HEK293 (cell line): Measurements from ENCODE around the gene OCA2.

Experiments used
- CTCF ChIA-PET: fragments of 350-600 bp; formaldehyde crosslinking; extraction: SDS; loops from one replicate; lab custom pipeline; 2021; ENCODE audit warnings: antibody characterized with exemption; lab: Yijun Ruan, JAX
- POLR2A ChIA-PET: fragments of 300-600 bp; formaldehyde crosslinking; extraction: SDS; loops from one replicate; lab custom pipeline; 2020; ENCODE audit warnings: antibody characterized with exemption, inconsistent platforms; lab: Yijun Ruan, JAX
- H3K27ac ChIP-seq: fragments of 200-500 bp; sonication (Bioruptor generic); 2 replicates; pipeline ENCODE4 v1.5.1; 2014; ENCODE audit warnings: low read depth, low read length, control low read depth, inconsistent platforms; ENCODE audit errors: extremely low read depth
- H3K36me3 ChIP-seq, 2 experiments: fragments of 200-500 bp in 1 of 2; sonication (Bioruptor generic) in 1 of 2; 1 replicate in 1 of 2; 2 replicates in 1 of 2; pipeline ENCODE4 v1.5.1; 2014 to 2017; ENCODE audit warnings: inconsistent platforms in 2 of 2, low read length in 2 of 2; ENCODE audit not compliant: control insufficient read depth in 2 of 2, insufficient read depth in 1 of 2
- H3K4me1 ChIP-seq: fragments of 200-500 bp; sonication (Bioruptor generic); 2 replicates; pipeline ENCODE4 v1.5.1; 2014; ENCODE audit warnings: mild to moderate bottlenecking, low read length, inconsistent platforms; ENCODE audit not compliant: control insufficient read depth, insufficient read depth
- H3K4me3 ChIP-seq: 2 replicates; pipeline ENCODE4 v1.5.1; 2011; ENCODE audit warnings: low read depth, mild to moderate bottlenecking, control low read depth, low read length, moderate library complexity
- H3K9me3 ChIP-seq: fragments of 200-500 bp; sonication (Bioruptor generic); 2 replicates; pipeline ENCODE4 v1.5.1; 2014; ENCODE audit warnings: low read depth, low read length, inconsistent platforms; ENCODE audit not compliant: control insufficient read depth, insufficient read depth
- HIC1 ChIP-seq: fragments of 450-650 bp; formaldehyde crosslinking; IDR thresholded peaks from 2 replicates; pipeline ENCODE4 v1.5.1; 2016; ENCODE audit warnings: missing biosample characterization, missing genetic modification characterization
- OVOL3 ChIP-seq: fragments of 450-650 bp; formaldehyde crosslinking; IDR thresholded peaks from 2 replicates; pipeline ENCODE4 v1.5.1; 2016; ENCODE audit warnings: missing biosample characterization, missing genetic modification characterization
- SP7 ChIP-seq: fragments of 450-650 bp; formaldehyde crosslinking; IDR thresholded peaks from 2 replicates; pipeline ENCODE4 v1.5.1; 2016; ENCODE audit warnings: missing biosample characterization, missing genetic modification characterization
- TRIM28 ChIP-seq: IDR thresholded peaks from 2 replicates; pipeline ENCODE4 v1.6.1; 2011; ENCODE audit warnings: low read length, control low read depth, borderline replicate concordance
- TSHZ1 ChIP-seq: fragments of 450-650 bp; formaldehyde crosslinking; IDR thresholded peaks from 2 replicates; pipeline ENCODE4 v1.5.1; 2016; ENCODE audit warnings: missing biosample characterization, missing genetic modification characterization, borderline replicate concordance
- ZNF184 ChIP-seq: fragments of 450-650 bp; IDR thresholded peaks from 2 replicates; pipeline ENCODE4 v1.5.1; 2018; ENCODE audit warnings: missing biosample characterization, mild to moderate bottlenecking, missing genetic modification characterization
- ZNF274 ChIP-seq, 2 experiments: fragments of 200-500 bp in 1 of 2; fragments of 450-650 bp in 1 of 2; sonication (Bioruptor generic) in 1 of 2; formaldehyde crosslinking in 1 of 2; IDR thresholded peaks; 2 replicates each; pipeline versions ENCODE4 v1.5.1 to v1.6.1; 2014 to 2016; ENCODE audit warnings: borderline replicate concordance in 1 of 2, inconsistent platforms in 1 of 2, low read length in 1 of 2, missing biosample characterization in 1 of 2, missing genetic modification characterization in 1 of 2
- ZNF311 ChIP-seq: fragments of 450-650 bp; formaldehyde crosslinking; IDR thresholded peaks from 2 replicates; pipeline ENCODE4 v1.5.1; 2017; ENCODE audit warnings: missing biosample characterization, missing genetic modification characterization, borderline replicate concordance
- ZNF37A ChIP-seq: fragments of 450-650 bp; IDR thresholded peaks from 2 replicates; pipeline ENCODE4 v1.5.1; 2018; ENCODE audit warnings: missing biosample characterization, missing genetic modification characterization
- ZNF473 ChIP-seq: fragments of 450-650 bp; formaldehyde crosslinking; IDR thresholded peaks from 2 replicates; pipeline ENCODE4 v1.5.1; 2017; ENCODE audit warnings: missing biosample characterization, missing genetic modification characterization
- ZNF596 ChIP-seq: fragments of 450-650 bp; IDR thresholded peaks from 2 replicates; pipeline ENCODE4 v1.5.0; 2018; ENCODE audit warnings: missing biosample characterization, mild to moderate bottlenecking, missing genetic modification characterization, moderate library complexity
- ZNF600 ChIP-seq: fragments of 450-650 bp; formaldehyde crosslinking; IDR thresholded peaks from 2 replicates; pipeline ENCODE4 v1.5.1; 2016; ENCODE audit warnings: missing biosample characterization, missing genetic modification characterization
- ZNF621 ChIP-seq: fragments of 450-650 bp; formaldehyde crosslinking; IDR thresholded peaks from 2 replicates; pipeline ENCODE4 v1.5.1; 2017; ENCODE audit warnings: missing biosample characterization, missing genetic modification characterization
- ZNF626 ChIP-seq: fragments of 450-650 bp; sonication (Bioruptor Pico); formaldehyde crosslinking; IDR thresholded peaks from 2 replicates; pipeline ENCODE4 v1.5.1; 2018; ENCODE audit warnings: missing biosample characterization, missing genetic modification characterization, inconsistent platforms
- ZNF707 ChIP-seq: fragments of 450-650 bp; formaldehyde crosslinking; IDR thresholded peaks from 2 replicates; pipeline ENCODE4 v1.5.1; 2016; ENCODE audit warnings: missing biosample characterization, missing genetic modification characterization
- ZNF747 ChIP-seq: fragments of 450-650 bp; formaldehyde crosslinking; IDR thresholded peaks from 2 replicates; pipeline ENCODE4 v1.5.1; 2016; ENCODE audit warnings: missing biosample characterization, missing genetic modification characterization
- TF ChIP-seq, protein P1 (sequence below): fragments of 450-650 bp; formaldehyde crosslinking; IDR thresholded peaks from 2 replicates; pipeline ENCODE4 v1.5.1; 2016; ENCODE audit warnings: missing biosample characterization, missing genetic modification characterization
- TF ChIP-seq, protein P2 (sequence below): fragments of 450-650 bp; formaldehyde crosslinking; conservative IDR thresholded peaks from 2 replicates; pipeline ENCODE4 v1.5.1; 2016; ENCODE audit warnings: low read depth, missing biosample characterization, missing genetic modification characterization
- TF ChIP-seq, protein P3 (sequence below): IDR thresholded peaks from 2 replicates; pipeline ENCODE4 v1.6.1; 2011; ENCODE audit warnings: mild to moderate bottlenecking, low read depth, low read length, borderline replicate concordance

The OCA2 gene

DNA sequence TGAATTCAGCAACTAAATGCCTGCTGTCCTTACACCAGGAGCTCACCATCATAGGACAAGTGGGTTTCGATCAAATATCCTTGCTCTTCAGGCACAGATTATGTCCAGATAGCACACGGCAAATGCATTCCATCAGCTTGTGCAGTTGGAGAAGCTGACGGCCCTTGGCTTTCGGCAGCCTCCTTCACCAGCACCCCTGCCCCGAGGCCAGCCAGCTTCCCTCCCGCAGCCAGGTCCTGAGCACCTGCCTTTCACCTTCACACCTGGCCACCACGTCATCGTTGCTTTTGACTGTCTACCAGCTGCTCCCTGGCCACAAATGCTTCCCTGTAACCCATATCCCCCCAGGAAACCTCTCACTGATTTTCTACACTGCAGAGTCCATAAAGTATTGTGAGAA, 355.5 kb downstream of the OCA2 start:
- Histone ChIP-seq H3K9me3 (no peaks in the 10 kb centered on the region), H3K27ac (no peak overlapping the region), H3K36me3 (no peaks in the 10 kb centered on the region), H3K4me3 (no peak overlapping the region), H3K4me1 (no peaks in the 10 kb centered on the region)
- ChIA-PET CTCF (no interaction called here), POLR2A (no interaction called here)
- TF ChIP-seq ZNF626 (no peak), ZNF184 (tag by site-specific recombination) (no peak), ZNF37A (tag by site-specific recombination) (no peak), ZNF473 (tag by site-specific recombination) (no peak), TRIM28 (no peak), ZNF747 (no peak), OVOL3 (tag by site-specific recombination) (no peak)
- TF ChIP-seq, protein P1, sequence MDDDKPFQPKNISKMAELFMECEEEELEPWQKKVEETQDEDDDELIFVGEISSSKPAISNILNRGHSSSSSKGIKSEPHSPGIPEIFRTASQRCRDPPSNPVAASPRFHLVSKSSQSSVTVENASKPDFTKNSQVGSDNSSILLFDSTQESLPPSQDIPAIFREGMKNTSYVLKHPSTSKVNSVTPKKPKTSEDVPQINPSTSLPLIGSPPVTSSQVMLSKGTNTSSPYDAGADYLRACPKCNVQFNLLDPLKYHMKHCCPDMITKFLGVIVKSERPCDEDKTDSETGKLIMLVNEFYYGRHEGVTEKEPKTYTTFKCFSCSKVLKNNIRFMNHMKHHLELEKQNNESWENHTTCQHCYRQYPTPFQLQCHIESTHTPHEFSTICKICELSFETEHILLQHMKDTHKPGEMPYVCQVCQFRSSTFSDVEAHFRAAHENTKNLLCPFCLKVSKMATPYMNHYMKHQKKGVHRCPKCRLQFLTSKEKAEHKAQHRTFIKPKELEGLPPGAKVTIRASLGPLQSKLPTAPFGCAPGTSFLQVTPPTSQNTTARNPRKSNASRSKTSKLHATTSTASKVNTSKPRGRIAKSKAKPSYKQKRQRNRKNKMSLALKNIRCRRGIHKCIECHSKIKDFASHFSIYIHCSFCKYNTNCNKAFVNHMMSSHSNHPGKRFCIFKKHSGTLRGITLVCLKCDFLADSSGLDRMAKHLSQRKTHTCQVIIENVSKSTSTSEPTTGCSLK = no peak

GRCh38 chr15:27742751-27743477, 356.2 kb downstream of the OCA2 start:
- no peaks in the 10 kb centered on the region for H3K36me3 ChIP-seq
- H3K4me3 ChIP-seq = no peak overlapping the region
- H3K4me1 ChIP-seq = no peaks in the 10 kb centered on the region
- CTCF ChIA-PET = no interaction called here
- H3K9me3 ChIP-seq = no peaks in the 10 kb centered on the region
- POLR2A ChIA-PET = no interaction called here
- no peak overlapping the region for H3K27ac ChIP-seq
- TF ChIP-seq ZNF596 (tag by site-specific recombination) (no peak), ZNF311 (tag by site-specific recombination) (no peak), ZNF747 (no peak), TSHZ1 (tag by site-specific recombination) (no peak), ZNF600 (tag by site-specific recombination) (no peak), ZNF184 (tag by site-specific recombination) (no peak), ZNF274 (IDR thresholded peaks at IDR 0.05; ENCODE audit: low read length) (no peak), ZNF274 (tag by site-specific recombination; IDR thresholded peaks at IDR 0.05; ENCODE audit: borderline replicate concordance) (no peak), HIC1 (tag by site-specific recombination) (no peak), ZNF621 (tag by site-specific recombination) (no peak), ZNF707 (tag by site-specific recombination) (no peak), SP7 (tag by site-specific recombination) (no peak)
- TF ChIP-seq, protein P2, sequence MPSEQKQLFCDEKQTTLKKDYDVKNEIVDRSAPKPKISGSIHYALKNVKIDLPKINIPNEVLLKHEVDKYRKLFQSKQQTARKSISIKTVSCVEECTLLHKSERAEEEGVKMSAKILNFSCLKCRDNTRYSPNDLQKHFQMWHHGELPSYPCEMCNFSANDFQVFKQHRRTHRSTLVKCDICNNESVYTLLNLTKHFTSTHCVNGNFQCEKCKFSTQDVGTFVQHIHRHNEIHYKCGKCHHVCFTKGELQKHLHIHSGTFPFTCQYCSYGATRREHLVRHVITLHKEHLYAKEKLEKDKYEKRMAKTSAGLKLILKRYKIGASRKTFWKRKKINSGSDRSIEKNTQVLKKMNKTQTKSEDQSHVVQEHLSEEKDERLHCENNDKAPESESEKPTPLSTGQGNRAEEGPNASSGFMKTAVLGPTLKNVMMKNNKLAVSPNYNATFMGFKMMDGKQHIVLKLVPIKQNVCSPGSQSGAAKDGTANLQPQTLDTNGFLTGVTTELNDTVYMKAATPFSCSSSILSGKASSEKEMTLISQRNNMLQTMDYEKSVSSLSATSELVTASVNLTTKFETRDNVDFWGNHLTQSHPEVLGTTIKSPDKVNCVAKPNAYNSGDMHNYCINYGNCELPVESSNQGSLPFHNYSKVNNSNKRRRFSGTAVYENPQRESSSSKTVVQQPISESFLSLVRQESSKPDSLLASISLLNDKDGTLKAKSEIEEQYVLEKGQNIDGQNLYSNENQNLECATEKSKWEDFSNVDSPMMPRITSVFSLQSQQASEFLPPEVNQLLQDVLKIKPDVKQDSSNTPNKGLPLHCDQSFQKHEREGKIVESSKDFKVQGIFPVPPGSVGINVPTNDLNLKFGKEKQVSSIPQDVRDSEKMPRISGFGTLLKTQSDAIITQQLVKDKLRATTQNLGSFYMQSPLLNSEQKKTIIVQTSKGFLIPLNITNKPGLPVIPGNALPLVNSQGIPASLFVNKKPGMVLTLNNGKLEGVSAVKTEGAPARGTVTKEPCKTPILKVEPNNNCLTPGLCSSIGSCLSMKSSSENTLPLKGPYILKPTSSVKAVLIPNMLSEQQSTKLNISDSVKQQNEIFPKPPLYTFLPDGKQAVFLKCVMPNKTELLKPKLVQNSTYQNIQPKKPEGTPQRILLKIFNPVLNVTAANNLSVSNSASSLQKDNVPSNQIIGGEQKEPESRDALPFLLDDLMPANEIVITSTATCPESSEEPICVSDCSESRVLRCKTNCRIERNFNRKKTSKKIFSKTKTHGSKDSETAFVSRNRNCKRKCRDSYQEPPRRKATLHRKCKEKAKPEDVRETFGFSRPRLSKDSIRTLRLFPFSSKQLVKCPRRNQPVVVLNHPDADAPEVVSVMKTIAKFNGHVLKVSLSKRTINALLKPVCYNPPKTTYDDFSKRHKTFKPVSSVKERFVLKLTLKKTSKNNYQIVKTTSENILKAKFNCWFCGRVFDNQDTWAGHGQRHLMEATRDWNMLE (tag by site-specific recombination) = no peak
- TF ChIP-seq, protein P3, sequence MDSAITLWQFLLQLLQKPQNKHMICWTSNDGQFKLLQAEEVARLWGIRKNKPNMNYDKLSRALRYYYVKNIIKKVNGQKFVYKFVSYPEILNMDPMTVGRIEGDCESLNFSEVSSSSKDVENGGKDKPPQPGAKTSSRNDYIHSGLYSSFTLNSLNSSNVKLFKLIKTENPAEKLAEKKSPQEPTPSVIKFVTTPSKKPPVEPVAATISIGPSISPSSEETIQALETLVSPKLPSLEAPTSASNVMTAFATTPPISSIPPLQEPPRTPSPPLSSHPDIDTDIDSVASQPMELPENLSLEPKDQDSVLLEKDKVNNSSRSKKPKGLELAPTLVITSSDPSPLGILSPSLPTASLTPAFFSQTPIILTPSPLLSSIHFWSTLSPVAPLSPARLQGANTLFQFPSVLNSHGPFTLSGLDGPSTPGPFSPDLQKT = no peak
